Skeletal muscle satellite cell (primary cell): Measurements from ENCODE around the gene ZSCAN12.

Experiments used
- H3K27me3 ChIP-seq: 2 replicates; pipeline ENCODE4 v1.7.0; 2013; ENCODE audit warnings: low read length; ENCODE audit not compliant: control insufficient read depth, insufficient read depth
- H3K36me3 ChIP-seq: 2 replicates; pipeline ENCODE4 v1.7.0; 2013; ENCODE audit warnings: mild to moderate bottlenecking, control low read depth, low read length; ENCODE audit not compliant: insufficient read depth
- H3K4me1 ChIP-seq: 2 replicates; pipeline ENCODE4 v1.7.0; 2013; ENCODE audit warnings: low read length; ENCODE audit not compliant: control insufficient read depth, insufficient read depth
- H3K4me2 ChIP-seq: 2 replicates; pipeline ENCODE4 v1.7.0; 2013; ENCODE audit warnings: mild to moderate bottlenecking, low read length
- H3K4me3 ChIP-seq: 2 replicates; pipeline ENCODE4 v1.7.0; 2013; ENCODE audit warnings: low read length
- H3K9ac ChIP-seq: 2 replicates; pipeline ENCODE4 v1.7.0; 2013; ENCODE audit warnings: mild to moderate bottlenecking, low read depth, low read length, moderate library complexity
- H3K9me3 ChIP-seq: replicated peaks from 2 replicates; pipeline ENCODE4 v1.7.0; 2013; ENCODE audit warnings: mild to moderate bottlenecking, control low read depth, low read length

The ZSCAN12 gene

GRCh38 chr6:28390688-28391087 lies 8.9 kb downstream of the ZSCAN12 start:
- Histone ChIP-seq H3K9me3 (no peaks in the 10 kb centered on the region), H3K9ac (no peak overlapping the region), H3K36me3 (peaks cover 41% of the 10 kb centered on the region), H3K4me1 (no peaks in the 10 kb centered on the region), H3K4me3 (no peak overlapping the region), H3K4me2 (no peak overlapping the region), H3K27me3 (no peaks in the 10 kb centered on the region)

- no peak overlapping the region for H3K4me2 ChIP-seq
- H3K4me1 ChIP-seq: no peaks in the 10 kb centered on the region
- no peak overlapping the region for H3K9ac ChIP-seq
- H3K36me3 ChIP-seq: peaks cover 30% of the 10 kb centered on the region
- H3K4me3 ChIP-seq: no peak overlapping the region
- H3K27me3 ChIP-seq: no peaks in the 10 kb centered on the region
- no peaks in the 10 kb centered on the region for H3K9me3 ChIP-seq
Observed at GRCh38 chr6:28384143-28384533, 15.4 kb downstream of the ZSCAN12 start.

GRCh38 chr6:28383235-28384142 lies 16.1 kb downstream of the ZSCAN12 start:
- Histone ChIP-seq H3K4me1 (no peaks in the 10 kb centered on the region), H3K27me3 (no peaks in the 10 kb centered on the region), H3K4me2 (peak overlapping the region; percentile 79), H3K4me3 (peak overlapping the region; percentile 72), H3K36me3 (peaks cover 28% of the 10 kb centered on the region), H3K9me3 (no peaks in the 10 kb centered on the region), H3K9ac (peak overlapping the region; percentile 64)

GRCh38 chr6:28380381-28380780 lies 19.2 kb downstream of the ZSCAN12 start:
- H3K4me1 ChIP-seq: no peaks in the 10 kb centered on the region
- no peak overlapping the region for H3K4me2 ChIP-seq
- H3K9me3 ChIP-seq: no peaks in the 10 kb centered on the region
- H3K9ac ChIP-seq: no peak overlapping the region
- H3K27me3 ChIP-seq: no peaks in the 10 kb centered on the region
- no peak overlapping the region for H3K4me3 ChIP-seq
- H3K36me3 ChIP-seq: peaks cover 24% of the 10 kb centered on the region

GRCh38 chr6:28378644-28379043 lies 20.9 kb downstream of the ZSCAN12 start:
- Histone ChIP-seq H3K27me3 (no peaks in the 10 kb centered on the region), H3K9ac (no peak overlapping the region), H3K4me3 (no peak overlapping the region), H3K4me2 (no peak overlapping the region), H3K36me3 (peaks cover 24% of the 10 kb centered on the region), H3K9me3 (no peaks in the 10 kb centered on the region), H3K4me1 (no peaks in the 10 kb centered on the region)

- H3K4me3 ChIP-seq: no peak overlapping the region
- H3K4me2 ChIP-seq: no peak overlapping the region
- peaks cover 24% of the 10 kb centered on the region for H3K36me3 ChIP-seq
- H3K27me3 ChIP-seq: no peaks in the 10 kb centered on the region
- H3K9me3 ChIP-seq: no peaks in the 10 kb centered on the region
- H3K9ac ChIP-seq: no peak overlapping the region
- H3K4me1 ChIP-seq: no peaks in the 10 kb centered on the region
Observed at GRCh38 chr6:28377879-28378278, 21.7 kb downstream of the ZSCAN12 start.

- H3K9me3 ChIP-seq: no peaks in the 10 kb centered on the region
- H3K4me1 ChIP-seq: no peaks in the 10 kb centered on the region
- no peaks in the 10 kb centered on the region for H3K27me3 ChIP-seq
- H3K9ac ChIP-seq: no peak overlapping the region
- H3K4me3 ChIP-seq: no peak overlapping the region
- H3K36me3 ChIP-seq: peaks cover 5% of the 10 kb centered on the region
- no peak overlapping the region for H3K4me2 ChIP-seq
Observed at GRCh38 chr6:28373925-28374324, 25.6 kb downstream of the ZSCAN12 start.

- H3K27me3 ChIP-seq: no peaks in the 10 kb centered on the region
- no peak overlapping the region for H3K4me3 ChIP-seq
- no peaks in the 10 kb centered on the region for H3K9me3 ChIP-seq
- H3K4me1 ChIP-seq: no peaks in the 10 kb centered on the region
- H3K36me3 ChIP-seq: peaks cover 4% of the 10 kb centered on the region
- H3K9ac ChIP-seq: no peak overlapping the region
- H3K4me2 ChIP-seq: no peak overlapping the region
Observed at GRCh38 chr6:28371706-28372451, 27.7 kb downstream of the ZSCAN12 start.

GRCh38 chr6:28371280-28371679 lies 28.3 kb downstream of the ZSCAN12 start:
- Histone ChIP-seq H3K36me3 (peaks cover 4% of the 10 kb centered on the region), H3K4me2 (no peak overlapping the region), H3K27me3 (no peaks in the 10 kb centered on the region), H3K4me1 (no peaks in the 10 kb centered on the region), H3K9ac (no peak overlapping the region), H3K9me3 (no peaks in the 10 kb centered on the region), H3K4me3 (no peak overlapping the region)

GRCh38 chr6:28370440-28370839 lies 29.1 kb downstream of the ZSCAN12 start:
- Histone ChIP-seq H3K4me2 (no peak overlapping the region), H3K9me3 (no peaks in the 10 kb centered on the region), H3K9ac (no peak overlapping the region), H3K4me1 (no peaks in the 10 kb centered on the region), H3K4me3 (no peak overlapping the region), H3K27me3 (no peaks in the 10 kb centered on the region), H3K36me3 (peaks cover 11% of the 10 kb centered on the region)

- Histone ChIP-seq H3K4me3 (no peak overlapping the region), H3K27me3 (no peaks in the 10 kb centered on the region), H3K9me3 (no peaks in the 10 kb centered on the region), H3K4me1 (no peaks in the 10 kb centered on the region), H3K36me3 (peaks cover 17% of the 10 kb centered on the region), H3K9ac (no peak overlapping the region), H3K4me2 (no peak overlapping the region)
Observed at GRCh38 chr6:28369463-28369862, 30.1 kb downstream of the ZSCAN12 start.
